CD4-positive, alpha-beta T cell treated with Interleukin-21 for 1 hour (primary cell): ENCODE measurements around the gene PAX7.
"Not testable (repeated sequence)": the region's sequence is repeated elsewhere in the genome, so short reads cannot be mapped to it uniquely, and the experiment has no call there.

Experiments used
- DNase-seq: peaks from one replicate; pipeline ENCODE4 v3.0.0-alpha.2; 2020

Gene PAX7

DNA sequence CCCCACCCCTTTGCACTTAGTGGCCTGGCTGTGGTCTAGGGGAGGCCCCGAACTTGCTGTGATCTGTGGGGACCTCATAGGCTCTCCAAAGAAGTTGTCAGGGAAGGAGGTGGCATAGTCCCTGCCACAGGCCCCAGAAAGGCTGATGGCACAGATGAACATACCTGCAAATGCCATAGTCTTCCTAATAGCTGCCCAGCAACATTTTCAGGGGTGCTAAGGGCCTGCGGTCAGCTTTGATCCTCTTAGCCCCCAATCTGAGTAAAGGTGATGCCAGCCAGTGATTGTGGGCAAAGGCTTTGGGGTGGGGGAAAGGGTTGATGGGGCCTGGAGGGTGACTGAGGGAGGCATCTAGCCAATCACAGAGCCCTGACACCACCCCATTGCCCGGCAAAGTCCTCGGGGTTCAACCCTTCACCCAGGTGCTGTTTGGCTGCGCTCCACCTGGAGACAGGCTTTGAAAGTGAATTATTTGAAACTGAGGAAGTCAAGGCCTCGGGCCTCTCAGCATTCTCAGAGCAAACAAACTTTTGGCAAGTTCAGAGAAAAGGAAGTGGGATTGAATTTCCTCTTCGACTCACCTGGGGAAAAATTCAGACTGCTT is 35.8 kb downstream of the PAX7 start:
- DNase-seq = no peak

GRCh38 chr1:18667333-18667732 is 36.7 kb downstream of the PAX7 start:
- no peak for DNase-seq

GRCh38 chr1:18668046-18668445 is 37.4 kb downstream of the PAX7 start:
- no peak for DNase-seq

DNA sequence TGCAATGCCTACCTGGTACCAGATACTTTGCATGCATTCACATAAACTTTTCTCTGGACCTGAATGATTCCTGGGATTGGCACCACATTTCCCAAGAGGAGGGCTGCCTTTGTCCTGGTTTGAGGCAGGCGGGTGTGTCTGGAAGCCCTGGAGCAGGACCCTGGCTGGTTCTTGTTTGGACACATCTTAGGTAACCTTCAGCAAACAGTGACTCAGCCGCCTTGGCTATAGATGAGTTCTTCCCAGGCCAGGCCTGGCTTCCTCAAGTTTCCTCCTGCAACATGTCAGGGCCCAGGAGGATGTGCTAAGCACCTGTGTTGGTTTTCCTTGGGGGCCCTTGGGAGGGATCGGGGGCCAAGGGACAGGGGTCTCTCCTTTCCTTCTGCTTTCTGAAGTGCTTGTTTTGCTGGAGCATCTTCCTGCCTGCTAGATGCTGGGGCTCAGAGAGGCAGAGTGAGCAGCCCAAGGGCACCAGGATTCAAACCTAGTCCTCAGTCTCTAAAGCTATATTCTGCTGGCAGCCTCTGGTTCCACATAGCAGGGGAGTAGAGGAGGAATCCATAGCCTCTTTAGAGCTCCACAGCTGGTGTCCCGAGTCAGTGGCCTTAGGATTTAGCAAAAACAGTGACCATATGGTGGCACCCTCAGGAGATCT is 38.2 kb downstream of the PAX7 start:
- DNase-seq = no peak

DNA sequence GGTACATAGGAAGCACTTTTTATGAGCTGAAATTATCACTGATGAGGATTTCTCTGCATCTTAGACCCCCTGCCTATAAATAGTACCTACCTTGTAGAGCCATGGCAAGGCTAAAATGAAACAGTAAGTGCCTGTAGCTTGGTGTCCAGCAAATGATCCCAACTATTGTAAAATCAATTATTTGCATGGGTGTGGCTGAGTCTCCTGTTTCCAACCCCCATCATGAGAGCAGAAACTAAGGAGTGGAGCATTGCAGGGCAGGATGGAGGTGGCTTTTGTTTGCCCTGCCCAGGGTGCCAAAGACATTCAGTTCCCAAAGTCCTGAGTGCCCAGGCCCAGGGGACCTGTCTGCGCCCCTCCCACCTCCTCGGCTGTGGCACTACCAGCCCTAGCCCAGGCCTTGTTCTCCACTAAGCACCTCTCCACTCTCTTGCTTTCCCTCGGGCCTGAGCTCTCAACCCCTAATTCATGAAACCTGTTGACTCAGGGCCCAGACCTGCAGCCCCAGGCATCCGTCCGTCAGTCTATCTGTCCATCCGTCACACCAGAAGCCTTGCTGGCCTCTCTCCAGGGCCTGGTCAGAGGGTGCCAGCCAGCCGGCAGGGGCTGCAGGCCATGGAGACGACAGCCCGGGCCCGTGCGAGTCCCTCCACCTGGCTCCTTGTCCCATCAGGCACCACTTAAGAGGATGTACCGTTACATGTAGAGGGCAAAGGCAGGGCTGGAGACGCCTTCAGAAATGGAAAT is 39.6 kb downstream of the PAX7 start:
- no peak for DNase-seq

- DNase-seq = no peak
Measured at GRCh38 chr1:18670868-18671225, 40.2 kb downstream of the PAX7 start.

DNA sequence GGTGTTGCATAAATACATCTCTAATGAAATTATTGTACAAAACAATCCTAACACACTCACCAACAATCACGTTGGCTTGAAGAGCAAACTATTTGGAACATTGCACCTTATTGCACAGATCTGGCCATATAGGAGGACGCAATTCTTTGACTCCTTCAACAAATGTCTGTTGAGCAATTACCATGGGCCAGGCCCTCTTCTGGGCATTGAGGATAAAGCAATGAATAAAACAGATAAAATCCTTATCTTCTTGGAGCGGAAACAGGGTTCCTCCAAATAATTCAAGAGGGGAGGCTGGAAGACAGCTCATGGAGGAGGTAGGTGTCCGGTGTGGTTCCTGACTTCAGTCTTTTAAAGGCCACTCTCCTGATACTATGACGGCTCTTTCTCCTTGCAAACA is 43.3 kb downstream of the PAX7 start:
- DNase-seq = no peak

DNA sequence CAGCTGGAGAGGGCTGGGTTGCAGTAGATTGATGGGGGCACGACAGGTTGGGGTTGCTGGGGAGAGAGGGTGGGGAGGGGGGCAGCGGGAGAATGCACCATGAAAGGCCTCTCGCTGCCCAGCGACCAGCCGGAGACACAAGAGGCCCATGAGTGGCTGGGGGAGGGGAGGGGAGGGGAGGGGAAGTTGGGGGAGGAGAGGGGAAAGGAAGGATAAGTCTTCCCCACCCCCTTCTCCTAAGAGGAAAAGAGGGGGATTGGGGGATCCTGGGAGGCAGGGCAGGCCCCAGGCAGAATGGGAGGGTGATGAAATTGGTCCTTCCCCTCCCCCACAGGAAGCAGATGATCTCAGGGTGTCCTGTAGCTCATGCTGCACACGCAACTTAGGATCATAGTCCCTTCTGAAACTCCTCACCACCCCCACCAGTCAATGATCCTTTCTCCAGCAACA is 45.7 kb downstream of the PAX7 start:
- no peak for DNase-seq

DNA sequence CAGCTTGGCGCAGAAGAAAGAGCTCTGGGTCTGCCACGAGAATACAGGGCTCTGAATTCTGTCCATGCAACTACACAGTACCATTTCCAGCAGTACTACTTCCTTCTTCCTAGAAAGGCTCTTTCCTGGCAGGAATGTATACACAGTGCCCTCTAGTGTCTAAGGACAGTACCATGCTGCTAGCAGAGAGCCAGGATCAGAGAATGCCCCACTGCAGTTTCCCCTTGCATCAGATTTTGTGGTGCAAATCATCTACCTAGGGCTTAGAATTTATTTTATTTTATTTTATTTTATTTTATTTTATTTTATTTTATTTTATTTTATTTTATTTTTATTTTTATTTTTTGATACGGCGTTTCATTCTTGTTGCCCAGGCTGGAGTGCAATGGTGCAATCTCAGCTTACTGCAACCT is 50.8 kb downstream of the PAX7 start:
- DNase-seq = peak; percentile 25

GRCh38 chr1:18682375-18682774 is 51.7 kb downstream of the PAX7 start:
- no peak for DNase-seq

DNA sequence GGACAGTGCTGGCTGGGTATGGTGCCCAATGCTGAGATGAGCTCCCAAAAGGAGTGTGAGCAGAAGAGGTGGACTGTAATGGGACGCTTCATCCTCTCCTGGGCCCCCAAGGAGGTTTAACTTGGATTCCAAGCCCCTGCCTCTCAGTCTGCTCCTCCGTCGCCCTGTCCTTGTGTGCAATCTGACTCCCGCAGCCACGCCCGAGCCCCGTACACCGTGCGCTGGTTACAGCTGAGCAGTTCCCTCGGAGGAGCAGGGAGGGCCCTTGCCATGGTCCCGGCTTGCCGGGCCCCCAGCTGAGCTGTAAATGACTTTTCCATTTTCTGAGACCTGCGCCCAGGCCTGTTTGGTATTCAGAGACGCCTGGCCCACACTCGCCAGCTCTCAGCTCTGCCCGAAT is 53.7 kb downstream of the PAX7 start:
- no peak for DNase-seq

- DNase-seq = no peak
Measured at GRCh38 chr1:18686540-18686939, 55.9 kb downstream of the PAX7 start.

GRCh38 chr1:18687273-18687672 is 56.6 kb downstream of the PAX7 start:
- DNase-seq = no peak

DNA sequence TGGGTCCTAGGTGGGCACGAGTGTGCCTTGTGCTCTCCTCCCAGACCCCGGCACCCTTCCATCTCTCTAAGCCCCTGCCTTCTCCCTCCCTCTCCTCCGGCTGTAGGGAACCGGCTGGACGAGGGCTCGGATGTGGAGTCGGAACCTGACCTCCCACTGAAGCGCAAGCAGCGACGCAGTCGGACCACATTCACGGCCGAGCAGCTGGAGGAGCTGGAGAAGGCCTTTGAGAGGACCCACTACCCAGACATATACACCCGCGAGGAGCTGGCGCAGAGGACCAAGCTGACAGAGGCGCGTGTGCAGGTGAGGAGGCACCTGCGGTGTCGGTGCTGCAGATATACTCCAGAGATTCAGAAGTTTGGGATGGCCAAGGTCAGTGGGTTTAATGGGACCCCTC is 61.0 kb downstream of the PAX7 start:
- no peak for DNase-seq

GRCh38 chr1:18693256-18694098 is 62.8 kb downstream of the PAX7 start:
- DNase-seq = no peak

DNA sequence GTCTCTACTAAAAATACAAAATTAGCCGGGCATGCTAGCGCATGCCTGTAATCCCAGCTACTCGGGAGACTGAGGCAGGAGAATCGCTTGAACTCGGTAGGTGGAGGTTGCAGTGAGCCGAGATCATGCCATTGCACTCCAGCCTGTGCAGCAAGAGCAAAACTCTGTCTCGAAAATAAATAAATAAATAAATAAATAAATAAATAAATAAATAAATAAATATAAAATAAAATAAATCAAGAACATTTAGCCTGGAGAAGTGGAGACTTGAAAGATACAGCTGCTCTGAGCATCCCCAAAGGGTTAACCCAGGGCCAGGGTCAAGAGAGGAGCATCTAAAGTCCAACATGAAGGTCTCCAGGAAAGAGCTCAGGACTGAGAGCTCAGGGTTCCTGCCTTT is 63.6 kb downstream of the PAX7 start:
- not testable (repeated sequence) for DNase-seq

DNA sequence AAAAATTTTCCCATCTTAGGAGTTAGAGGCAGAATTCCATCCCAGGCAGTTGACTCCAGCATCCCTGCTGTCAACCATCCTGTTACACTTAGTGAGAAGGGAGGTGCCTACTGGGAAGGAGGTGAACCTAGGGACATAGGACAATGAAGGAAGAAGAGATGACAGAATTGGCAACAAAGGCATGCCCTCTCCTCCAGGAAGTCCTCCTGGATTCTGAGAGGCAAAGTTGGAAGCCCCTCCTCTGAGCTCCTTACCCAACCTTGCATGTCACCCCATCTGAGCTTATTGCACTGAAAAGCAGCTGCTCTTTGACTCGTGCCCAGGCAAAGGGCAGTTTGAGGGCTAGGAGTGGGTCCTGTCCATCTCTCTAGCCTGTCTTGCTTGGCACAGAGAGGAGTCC is 66.9 kb downstream of the PAX7 start:
- DNase-seq = no peak

- no peak for DNase-seq
Measured at GRCh38 chr1:18700530-18700929, 69.9 kb downstream of the PAX7 start.

GRCh38 chr1:18701183-18701582 is 70.5 kb downstream of the PAX7 start:
- no peak for DNase-seq

GRCh38 chr1:18703041-18703621 is 72.5 kb downstream of the PAX7 start:
- no peak for DNase-seq

- DNase-seq = no peak
Measured at GRCh38 chr1:18705811-18706210, 75.2 kb downstream of the PAX7 start.

DNA sequence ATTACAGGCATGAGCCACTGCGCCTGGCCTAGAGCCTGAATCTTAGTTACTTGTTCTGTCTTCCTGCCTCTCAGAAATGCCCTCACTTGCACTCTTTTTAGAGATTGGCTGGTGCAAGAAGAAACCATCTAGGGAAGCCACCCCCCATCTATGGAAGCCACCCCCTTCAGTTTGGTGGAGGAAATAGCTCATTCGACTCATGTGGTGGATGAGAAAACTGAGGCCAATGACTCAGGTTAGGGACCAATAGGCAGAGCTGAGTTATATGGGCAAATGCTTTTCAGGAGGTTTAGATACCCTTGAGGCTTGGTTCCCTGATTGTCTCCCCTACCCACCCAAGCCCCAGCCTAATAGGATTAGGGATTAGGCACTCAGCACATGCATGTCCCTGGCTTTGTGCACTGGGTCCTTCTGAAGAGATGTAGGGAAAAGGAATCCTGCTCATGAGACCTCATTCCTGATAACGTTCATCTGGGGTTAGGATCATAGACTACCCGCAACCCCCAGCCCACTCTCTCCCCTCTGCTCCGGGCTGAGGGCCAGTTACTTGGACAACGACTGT is 77.1 kb downstream of the PAX7 start:
- no peak for DNase-seq

- DNase-seq = no peak
Measured at GRCh38 chr1:18710002-18710401, 79.4 kb downstream of the PAX7 start.
